Medulla oblongata (tissue), 1 donor: ENCODE measurements around the gene SSU72.

Experiments
- DNase-seq: peaks from one replicate; pipeline ENCODE4 v3.0.0-alpha.2; 2015; ENCODE audit errors: extremely low spot score

The SSU72 gene

DNA sequence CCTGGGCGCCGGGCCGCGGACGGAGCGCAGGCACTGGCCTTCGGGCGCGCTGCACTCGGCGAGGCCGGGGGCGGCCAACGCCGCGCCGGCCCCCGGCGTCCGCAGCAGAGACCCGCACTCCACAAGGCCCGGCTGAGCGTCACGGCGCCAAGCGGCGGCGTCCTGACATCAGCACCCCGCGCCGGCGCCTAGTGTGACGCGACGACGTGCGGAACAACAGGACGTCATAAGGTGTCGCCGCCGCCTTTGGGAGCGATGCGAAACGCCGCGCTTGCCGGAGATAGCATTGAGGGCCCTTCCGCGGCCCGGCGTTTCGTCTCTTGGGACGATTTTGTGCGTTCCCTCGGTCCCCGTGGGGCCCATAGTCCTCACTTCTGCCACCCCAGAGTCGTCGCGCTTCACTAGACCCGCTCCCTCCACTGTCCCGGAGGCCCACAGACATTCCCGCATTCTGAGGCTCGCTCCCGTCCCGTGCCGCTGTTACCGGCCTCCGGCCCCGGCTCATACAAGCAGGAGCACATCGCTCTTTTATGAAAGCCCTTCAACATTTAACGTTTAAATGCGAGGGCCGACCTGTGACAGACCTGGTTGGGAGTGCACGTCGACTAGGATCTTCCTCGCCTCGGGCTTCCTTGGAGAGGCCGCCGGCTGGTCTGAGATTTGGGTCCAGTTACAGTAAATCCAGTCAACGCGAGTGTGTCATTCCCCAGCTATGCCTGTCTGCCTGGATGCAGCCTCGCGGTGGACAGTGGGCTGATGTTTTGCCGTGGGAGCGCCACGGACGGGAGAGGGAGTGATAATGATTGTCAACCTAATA, at the start of gene SSU72:
Gene SSU72 (minus strand): TSS at position 143 of the 817 bp plus-strand sequence. CDS start 306 bp downstream, outside the sequence.
- peak; percentile 87 for DNase-seq

DNA sequence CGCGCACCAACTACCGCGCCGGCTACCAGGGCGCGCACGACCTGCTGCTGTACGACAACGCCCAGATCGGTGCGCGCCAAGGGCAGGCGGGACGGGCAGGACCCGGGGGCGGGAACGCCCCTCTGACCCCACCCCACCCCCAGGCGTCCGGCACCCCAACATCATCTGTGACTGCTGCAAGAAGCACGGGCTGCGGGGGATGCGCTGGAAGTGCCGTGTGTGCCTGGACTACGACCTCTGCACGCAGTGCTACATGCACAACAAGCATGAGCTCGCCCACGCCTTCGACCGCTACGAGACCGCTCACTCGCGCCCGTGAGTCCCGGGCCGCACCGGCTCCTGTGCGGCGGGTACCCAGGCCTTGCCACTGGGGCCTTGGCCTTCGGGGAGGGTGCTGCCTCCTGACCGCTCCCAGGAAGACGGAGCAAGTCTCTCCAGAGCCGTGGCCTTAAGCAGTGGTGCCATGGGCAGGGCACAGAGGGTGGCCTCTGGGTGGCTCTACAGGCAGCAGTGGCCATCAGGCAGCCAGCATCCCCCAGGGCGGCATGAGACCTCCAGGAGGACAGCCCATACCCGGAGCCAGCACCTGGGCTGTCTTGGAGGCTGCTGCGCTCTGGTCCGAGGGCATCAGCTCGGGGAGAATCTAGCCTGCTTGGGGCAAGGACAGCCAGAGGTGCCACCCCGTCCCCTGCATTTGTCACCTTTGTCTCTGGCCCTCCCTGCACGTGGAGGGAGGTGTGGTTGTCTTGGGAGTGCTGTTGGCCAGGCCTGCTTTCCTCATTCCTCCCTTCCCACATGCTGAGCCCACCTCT, 49.2 kb upstream of the SSU72 start:
- DNase-seq: no peak

DNA sequence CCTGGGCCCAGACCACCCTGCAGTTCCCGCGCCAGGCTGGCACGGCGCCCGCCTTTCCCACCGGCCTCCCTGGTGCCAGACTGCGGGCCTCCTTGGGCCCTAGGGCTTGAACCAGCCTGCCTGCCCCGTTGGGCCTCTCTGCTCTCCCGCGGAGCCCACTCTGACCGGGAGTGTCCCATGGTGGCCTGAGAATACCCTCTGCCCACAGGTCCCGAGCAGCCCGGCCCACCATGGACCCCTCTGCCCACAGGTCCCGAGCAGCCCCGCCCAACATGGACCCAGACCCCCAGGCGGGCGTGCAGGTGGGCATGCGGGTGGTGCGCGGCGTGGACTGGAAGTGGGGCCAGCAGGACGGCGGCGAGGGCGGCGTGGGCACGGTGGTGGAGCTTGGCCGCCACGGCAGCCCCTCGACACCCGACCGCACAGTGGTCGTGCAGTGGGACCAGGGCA, 48.5 kb upstream of the SSU72 start:
- DNase-seq: no peak

DNA sequence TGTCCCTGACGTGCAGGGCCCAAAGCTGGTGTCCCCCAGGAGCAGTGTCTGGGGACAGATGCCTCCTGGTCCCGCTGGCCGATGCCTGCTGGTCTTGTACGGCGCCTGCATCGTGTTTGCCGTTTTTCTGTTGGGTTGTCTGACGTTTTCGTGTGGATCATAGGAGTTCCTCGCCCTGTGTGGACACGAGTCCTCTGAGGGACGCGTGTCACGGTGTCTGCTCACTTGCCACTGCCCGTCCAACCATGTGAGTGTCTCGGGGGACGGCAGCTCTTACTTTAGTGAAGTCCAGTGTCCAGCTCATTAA, 48.1 kb upstream of the SSU72 start:
- DNase-seq: no peak

DNA sequence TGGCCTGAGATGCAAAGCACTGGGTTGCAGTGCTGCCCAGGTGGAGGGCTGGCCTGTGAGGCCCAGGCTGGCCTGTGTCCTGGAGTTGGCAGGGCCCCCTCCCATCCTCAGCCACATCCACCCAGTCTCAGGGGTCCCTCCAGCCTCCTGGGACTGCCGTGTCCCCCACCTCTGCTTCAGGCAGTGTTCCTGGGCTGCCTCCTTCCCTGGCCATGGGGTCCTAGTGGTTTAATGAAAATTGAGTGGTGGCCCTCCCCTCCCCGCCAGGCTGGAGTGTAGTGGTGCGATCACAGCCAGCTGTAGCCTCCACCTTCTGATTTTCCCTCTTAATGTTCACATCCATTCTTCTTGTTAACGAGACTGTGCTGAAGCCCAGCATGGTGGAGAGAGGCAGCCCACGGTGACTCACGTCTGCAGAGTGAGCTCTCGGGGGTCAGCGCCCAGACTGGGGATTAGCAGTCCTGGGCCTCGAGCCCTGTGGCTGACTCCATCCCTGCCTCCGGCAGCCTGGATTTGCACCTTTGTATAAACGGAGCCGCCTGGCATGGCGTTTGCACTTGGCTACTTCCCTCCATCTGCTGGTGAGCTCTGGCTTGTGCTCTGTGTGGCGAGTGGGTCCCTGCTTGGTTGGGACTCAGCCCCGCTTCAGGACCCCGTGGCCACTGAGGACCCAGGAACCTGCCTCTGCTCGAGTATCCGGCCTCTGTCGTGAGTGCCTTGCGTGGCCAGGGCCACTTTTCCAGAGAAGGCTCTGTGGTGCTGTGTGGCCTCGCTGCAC, 47.5 kb upstream of the SSU72 start:
- no peak for DNase-seq

DNA sequence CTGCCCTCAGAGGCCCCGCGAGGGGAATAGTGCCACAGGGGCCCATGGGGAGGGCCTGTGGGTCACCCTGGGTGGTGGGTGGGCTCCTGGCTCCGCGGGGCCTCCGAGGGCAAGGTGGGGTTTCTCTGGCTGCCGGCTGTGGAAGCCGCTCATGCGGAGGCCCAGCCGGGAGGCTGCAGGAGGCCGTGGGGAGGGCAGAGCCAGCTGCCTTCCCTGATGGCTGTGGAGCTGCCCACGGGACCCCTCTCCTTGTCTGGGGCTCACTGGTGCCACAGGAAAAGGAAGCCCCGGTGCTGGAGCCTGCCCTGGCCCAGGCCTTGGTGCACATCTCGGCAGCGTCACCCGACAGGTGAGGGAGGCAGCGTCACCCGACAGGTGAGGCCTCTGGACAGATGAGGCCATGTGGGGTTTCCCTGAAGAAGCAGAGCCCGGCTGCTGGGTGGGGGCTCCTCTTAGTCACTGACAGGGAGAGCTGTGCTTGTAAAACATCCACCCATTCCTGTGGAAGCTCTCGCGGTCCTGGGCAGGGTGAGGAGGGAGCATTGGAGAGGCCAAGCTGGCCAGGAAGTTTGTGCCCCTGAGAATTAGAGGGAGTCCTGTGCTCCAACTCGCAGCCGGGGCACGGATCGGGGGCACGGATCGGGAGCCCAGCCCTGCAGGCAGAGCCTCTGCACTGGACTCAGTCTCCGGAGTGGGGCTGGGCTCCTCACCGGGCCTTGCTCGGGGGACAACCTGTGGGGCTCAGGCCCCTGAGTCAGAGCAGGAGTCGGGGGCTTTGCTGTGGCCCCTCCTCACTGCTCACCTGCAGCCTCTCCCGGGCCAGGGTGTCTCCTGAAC, 46.7 kb upstream of the SSU72 start:
- no peak for DNase-seq

DNA sequence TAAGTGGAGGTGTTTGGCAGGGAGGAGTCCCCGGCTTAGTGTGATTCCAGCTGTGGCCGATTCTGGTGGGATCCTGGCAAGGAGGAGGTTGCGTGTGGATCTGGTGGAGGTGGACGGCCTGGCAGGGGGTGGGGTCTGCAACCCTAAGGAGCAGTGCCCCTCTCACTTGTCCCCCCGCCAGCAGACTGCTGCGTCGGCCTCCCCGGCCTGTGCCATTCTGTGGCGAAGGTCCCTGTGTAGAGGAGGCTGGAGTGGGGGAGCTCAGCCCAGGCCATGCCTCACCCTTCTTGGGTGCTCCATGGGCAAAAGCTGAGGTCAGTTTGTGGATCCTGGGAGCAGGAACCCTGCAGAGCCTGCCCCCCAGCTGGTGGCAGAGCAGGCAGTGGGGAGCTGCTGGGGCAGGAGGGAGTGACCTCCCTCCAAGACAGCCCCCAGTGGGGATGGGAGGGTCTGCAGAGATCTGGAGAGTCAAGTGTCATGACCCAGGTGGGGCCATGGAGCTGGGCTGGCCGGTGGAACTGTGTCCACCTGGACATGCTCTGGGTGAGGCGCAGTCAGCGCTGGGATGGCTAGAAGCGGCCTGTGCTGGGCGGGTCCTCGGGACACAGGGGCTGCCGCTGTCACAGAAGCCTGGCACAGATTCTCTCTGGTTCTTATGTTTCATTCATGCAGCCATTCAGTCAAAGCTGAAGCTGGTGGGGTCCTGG, 45.9 kb upstream of the SSU72 start:
- no peak for DNase-seq

DNA sequence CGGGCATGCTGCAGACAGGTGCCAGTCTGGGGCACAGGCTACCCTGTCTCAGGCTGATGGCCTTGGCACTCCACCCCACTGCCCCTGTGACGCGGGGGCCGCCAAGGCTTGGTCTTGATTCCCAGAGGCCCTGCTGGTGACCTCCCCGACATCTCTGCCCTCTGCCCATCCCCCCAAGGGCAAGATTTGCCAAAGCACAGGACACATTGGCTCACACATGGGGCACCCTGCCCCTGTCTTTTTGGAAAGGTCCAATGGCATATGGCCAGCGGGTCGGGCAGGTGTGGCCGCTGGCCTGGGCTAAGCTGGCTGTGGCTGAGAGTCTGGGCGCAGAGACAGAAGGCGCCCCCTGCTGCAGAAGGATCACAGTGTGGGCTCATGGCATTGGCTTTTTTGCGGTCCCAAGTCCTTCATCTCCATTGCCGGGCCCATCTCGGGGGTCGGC, 45.3 kb upstream of the SSU72 start:
- no peak for DNase-seq

DNA sequence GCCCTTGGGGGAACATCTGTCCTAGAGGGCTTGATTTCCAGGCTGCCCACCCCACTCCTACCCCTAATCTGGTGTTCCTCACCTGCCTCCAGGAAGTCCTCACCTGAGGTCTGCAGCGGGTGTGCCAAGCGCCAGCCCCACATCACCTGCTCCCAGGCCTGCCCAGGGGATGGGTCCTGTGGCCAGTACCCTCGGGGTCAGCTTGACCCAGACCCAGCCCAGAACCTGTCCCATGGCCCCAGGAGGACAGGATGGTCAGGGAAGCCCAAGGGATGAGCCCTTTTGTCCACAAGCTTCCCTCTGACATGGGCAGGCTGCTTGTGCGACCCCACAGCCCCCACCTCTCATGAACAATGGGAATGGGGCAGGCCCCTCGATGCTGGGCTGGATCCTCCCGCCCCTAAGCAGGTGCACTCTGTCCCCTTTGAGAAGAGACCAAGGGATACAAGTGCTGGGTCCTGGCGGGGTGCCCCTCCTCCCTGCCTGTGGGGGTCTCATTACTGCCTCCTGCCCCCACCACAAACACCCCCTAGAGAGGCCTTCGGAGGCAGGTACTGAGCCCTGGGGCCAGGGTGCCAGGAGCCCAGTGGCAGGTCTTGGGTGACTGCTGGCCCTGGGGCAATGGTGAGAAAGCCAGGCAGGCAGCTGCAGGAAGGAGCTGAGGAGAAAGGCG, 43.9 kb upstream of the SSU72 start:
- no peak for DNase-seq

DNA sequence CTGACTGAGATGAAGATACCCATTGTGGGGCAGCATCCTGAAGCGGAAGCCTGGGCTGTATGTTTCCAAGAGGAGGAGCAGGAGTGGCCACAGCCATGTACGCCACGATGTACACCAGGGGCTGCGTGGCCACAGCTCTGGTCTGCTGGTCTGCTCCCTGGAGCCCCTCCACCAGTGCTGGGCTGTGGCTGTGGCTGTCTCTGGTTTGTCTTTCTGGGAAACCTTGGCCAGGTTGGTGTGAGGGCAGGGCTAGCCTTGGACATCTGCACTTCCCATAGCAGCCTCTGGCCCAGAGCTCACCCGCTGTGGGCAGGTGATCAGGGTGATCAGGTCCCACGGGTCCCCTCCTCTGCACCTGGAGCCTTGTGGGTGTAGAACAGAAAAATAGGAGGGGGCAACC, 43.3 kb upstream of the SSU72 start:
- no peak for DNase-seq

DNA sequence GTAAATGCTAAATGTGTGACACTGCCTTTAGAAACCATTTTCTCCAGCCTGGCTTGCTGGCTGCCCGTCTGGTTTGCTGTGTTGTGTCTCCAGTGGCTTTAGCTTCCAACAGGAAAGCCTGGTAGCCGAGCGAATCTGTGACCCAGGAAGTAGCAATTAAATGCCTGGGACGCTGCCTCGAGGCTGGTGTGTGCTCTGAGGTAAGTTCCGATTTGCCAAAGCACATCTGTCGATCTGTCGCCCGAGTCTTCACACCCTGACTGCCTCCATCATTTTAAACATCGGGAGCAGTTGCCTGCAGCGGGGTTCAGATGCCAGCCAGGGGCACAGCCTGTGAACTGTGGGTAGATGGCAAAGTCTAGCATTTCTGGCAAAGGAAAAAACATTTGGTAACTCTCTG, 42.9 kb upstream of the SSU72 start:
- DNase-seq: no peak

DNA sequence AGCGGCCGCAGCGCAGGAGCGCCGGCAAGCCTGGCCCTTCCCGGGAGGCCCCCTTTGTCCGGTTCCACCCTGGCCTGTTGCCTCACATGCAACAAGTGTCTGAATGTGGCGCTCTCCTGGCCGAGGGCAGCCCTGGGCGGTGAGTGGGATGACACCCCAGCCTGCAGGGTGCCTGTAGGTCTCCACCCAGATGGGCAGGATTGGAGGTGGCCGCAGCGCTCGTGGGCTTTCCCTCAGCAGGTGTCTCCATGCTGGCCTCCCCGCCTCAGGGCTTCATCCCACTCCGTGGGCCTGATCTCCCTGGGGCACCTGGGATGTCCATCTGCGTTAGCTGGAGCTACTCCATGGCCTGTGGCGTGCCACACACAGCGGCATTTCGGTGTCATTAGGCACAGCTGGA, 42.2 kb upstream of the SSU72 start:
- no peak for DNase-seq

DNA sequence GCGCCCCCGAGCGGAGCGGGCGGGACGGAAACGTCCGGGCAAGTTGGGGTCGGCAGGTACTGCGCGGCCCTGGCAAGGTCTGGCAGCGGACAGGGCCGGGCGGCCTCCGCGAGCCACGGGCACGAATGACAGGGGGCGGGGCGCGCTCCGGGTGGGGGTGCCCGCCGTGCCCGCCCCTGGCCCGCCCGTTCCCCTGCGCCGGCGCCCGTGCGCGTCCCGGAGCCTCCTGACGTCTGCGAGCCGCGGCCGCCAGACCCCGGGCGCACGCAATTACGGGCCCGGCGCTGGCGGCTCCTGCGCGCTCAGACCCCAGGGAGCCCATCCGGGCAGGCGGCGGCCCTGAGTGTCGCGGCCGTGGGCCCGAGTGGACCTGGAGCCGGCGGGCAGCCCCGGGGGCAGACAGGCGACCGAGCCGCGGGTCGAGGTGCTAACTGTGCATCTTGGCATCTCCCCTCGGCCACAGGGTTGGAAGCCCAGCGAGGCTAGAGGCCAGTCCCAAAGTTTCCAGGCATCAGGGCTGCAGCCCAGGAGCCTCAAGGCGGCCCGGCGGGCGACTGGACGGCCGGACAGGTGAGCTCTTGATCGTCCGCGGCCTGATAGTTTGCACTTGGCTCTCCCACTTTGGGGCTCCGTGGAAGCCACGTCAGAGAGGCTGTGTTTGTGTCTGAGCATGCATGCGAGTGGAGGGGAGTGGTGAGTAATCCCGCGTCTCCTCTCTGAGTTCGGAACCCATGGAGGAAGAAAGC, 41.6 kb upstream of the SSU72 start:
- peak; percentile 7 for DNase-seq

DNA sequence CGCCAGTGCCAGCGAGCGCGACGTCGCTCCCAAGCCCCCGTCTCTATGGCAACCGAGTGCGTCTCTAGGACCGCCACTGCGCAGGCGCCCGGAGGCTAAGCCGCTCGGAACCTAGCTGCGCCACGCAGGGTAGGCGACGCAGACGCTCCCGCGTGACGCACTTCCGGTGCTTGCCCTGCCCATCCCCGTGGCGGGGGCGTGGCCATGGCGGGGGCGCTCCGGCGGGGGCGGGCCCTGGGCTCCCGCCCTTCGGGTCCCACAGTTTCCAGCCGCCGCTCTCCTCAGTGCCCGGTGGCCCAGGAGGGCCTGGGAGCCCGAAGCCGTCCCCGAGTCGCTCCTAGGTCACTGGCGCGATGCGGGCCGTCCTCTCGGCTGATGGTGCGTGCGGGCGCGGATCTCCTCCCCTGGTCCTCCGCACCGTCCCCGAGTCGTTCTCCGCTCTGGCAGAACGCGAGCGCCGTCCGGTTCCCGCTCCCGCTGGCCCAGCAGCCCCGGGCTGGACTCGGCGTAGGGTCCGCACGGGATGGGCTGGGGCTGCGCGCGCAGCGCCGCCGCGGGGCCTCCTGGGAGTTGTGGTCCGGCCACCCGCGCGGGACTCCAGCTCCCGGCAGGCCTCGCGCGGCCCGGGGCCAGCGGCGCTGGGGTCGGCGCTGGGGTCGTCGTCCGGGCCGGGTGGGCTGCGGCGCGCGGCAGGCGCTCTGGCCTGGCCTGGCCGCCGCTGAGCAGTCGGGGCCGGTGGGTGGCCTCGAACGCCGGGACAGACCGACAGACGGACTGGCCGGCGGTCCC, 40.8 kb upstream of the SSU72 start, which contains the start of gene MIB2:
Gene MIB2 (plus strand): TSS at position 245 of the 789 bp plus-strand sequence. CDS start 7,953 bp downstream, outside the sequence.
- DNase-seq: peak; percentile 98

DNA sequence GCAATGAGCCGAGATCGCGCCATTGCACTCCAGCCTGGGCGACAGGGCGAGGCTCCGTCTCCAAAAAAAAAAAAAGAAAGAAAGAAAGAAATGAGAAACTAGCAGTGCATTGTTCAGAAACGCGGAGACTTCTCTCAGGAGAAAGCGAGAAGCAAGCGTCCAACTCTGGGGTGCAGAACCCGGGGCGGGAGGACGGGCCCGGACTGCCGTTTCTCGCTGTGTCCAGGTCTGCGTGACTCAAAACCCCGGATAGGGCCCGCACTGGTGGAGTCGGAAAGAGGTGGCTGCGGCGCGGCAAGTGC, 40.2 kb upstream of the SSU72 start:
- no peak for DNase-seq

DNA sequence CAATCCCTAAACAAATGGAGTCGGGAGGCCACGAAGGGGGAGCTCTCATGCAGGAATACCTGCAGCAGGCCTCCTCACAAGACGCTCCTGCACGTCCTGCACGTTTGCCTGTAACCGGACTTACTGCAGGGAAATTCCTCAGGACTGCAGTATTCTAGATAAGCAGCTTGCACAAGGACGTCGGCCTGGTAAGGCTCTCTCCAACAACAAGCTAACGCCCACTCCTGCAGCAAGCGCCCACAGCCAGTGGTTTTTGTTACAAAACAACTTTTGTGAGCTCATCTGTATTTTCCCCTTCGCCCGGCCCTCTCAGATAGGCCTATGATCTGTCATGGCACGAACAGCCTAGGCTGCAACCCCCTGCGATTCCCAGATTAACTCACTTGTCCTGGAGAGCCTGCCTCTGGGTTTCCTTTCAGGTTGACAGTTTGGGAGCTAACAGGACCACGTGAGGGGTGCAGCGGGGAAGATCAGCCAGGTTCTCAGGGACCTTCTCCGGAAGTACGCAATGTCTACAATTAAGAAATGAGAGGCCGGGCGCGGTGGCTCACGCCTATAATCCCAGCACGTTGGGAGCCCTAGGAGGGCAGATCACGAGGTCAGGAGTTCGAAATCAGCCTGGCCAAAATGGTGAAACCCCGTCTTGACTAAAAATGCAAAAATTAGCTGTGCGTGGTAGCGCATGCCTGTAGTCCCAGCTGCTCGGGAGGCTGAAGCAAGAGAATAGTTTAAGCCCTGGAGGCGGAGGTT, 39.7 kb upstream of the SSU72 start:
- DNase-seq: no peak

DNA sequence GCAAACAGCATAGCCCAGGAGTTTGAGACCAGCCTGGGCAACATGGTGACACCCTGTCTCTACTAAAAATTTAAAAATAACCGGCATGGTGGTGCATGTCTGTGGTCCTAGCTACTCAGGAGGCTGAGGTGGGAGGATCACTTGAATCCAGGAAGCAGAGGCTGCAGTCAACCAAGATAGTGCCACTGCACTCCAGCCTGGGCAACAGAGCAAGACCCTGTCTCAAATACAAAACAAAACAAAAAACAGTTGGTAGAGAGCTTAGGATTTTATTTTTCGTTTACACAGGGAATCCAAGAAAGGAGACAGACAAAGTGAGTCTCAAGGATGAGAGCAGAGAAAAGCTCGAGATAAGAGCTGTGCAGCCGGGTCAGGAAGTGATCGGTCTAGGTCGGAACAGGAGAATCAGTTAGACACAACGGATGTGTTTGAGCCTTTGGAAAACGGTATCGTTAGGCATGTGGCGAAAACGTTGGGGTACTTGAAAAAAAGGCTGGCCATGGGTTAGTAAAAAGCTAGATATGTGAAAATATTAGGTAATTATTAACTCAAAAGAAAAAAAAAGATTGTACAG, 38.9 kb upstream of the SSU72 start:
- DNase-seq: no peak

DNA sequence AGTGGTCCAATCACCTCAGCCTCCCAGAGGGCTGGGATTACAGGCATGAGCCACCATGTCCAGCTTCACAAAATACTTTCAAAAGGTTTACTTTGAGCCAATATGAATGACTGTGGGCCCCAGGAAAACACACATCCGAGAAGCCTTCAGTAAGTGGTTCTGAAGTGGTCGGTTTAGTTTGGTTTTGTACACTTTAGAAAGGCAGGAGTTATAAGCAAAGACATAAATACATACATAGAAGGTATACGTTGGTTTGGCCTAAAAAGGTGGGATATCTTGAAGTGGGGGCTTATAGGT, 37.4 kb upstream of the SSU72 start:
- no peak for DNase-seq
